ENCODE results near the gene ARSG. TPM values are rescaled to one million over a fixed set of nuclear protein-coding genes. Genes with fewer than 3 reads are reported as not detected.
"Not testable (repeated sequence)": the region's sequence is repeated elsewhere in the genome, so short reads cannot be mapped to it uniquely, and the experiment has no call there.

The ARSG gene
- total RNA-seq, 4 donors from 2014 or later = 6.1 to 8.9 (median 7.0) TPM

GRCh38 chr17:68257934-68258333, 33.4 kb upstream of the ARSG start:
- Histone ChIP-seq H3K36me3 (peaks cover 0 to 46% (median 0%) of the 10 kb centered on the region in 3 donors), H3K4me3 (no peak overlapping the region), H3K9me3 (no peaks in the 10 kb centered on the region), H3K27me3 (no peaks in the 10 kb centered on the region), H3K27ac (peak overlapping the region in 2 of 4 donors; percentile 74), H3K4me1 (peaks cover 5 to 30% (median 5%) of the 10 kb centered on the region in 3 donors)
- intact Hi-C loops (cut with DNase I) = no loop called here
- no peak for DNase-seq
- TF ChIP-seq POLR2A (IDR thresholded peaks at IDR 0.05) = no peak
- TF ChIP-seq CTCF (IDR thresholded peaks at IDR 0.05) = no peak

GRCh38 chr17:68258890-68259647, 32.2 kb upstream of the ARSG start:
- H3K36me3 ChIP-seq = peaks cover 0 to 35% (median 0%) of the 10 kb centered on the region in 3 donors
- peak overlapping the region in 3 of 4 donors; percentile 10 to 41 (median 24) for H3K4me3 ChIP-seq
- peak overlapping the region in 3 of 4 donors; percentile 63 to 74 (median 74) for H3K27ac ChIP-seq
- 13 to 32% methylated on average over 8 to 21 of the region's 44 CpGs for WGBS, 2 donors
- DNase-seq; H3K27me3 ChIP-seq; intact Hi-C loops (cut with DNase I); H3K9me3 ChIP-seq: not testable (repeated sequence)
- H3K4me1 ChIP-seq = peaks cover 5 to 35% (median 8%) of the 10 kb centered on the region in 3 donors

GRCh38 chr17:68259648-68259951, 31.7 kb upstream of the ARSG start:
- H3K4me3 ChIP-seq = peak overlapping the region in 1 of 4 donors; percentile 41
- H3K36me3 ChIP-seq = peaks cover 0 to 30% (median 0%) of the 10 kb centered on the region in 3 donors

GRCh38 chr17:68260051-68260762, 31.1 kb upstream of the ARSG start:
- TF ChIP-seq POLR2A (IDR thresholded peaks at IDR 0.05) = no peak
- no peak for TF ChIP-seq CTCF (IDR thresholded peaks at IDR 0.05)
- Histone ChIP-seq H3K36me3 (peaks cover 0 to 30% (median 0%) of the 10 kb centered on the region in 3 donors), H3K9me3 (no peaks in the 10 kb centered on the region), H3K27ac (peak overlapping the region in 2 of 4 donors; percentile 74), H3K27me3 (no peaks in the 10 kb centered on the region), H3K4me1 (peaks cover 5 to 35% (median 8%) of the 10 kb centered on the region in 3 donors), H3K4me3 (no peak overlapping the region)
- 55 to 59% methylated on average over 8 to 9 of the region's 9 CpGs for WGBS, 2 donors
- no peak for DNase-seq
- intact Hi-C loops (cut with DNase I) = loop anchor here (5.0 kb wide), 1 partner anchor 172 kb away; no protein-coding TSS in a partner anchor

More at GRCh38 chr17:68259648-68259951, 31.7 kb upstream of the ARSG start:
- DNase-seq; H3K27me3 ChIP-seq; H3K9me3 ChIP-seq; intact Hi-C loops (cut with DNase I): not testable (repeated sequence)
- Histone ChIP-seq H3K4me1 (peaks cover 5 to 35% (median 8%) of the 10 kb centered on the region in 3 donors), H3K27ac (peak overlapping the region in 2 of 4 donors; percentile 74)
- 20 to 35% methylated on average over 2 to 3 of the region's 3 CpGs for WGBS, 2 donors

GRCh38 chr17:68262467-68262866, 28.8 kb upstream of the ARSG start:
- WGBS, 2 donors = 55 to 57% methylated on average over 2 of the region's 2 CpGs
- Histone ChIP-seq H3K4me1 (peaks cover 5 to 32% (median 8%) of the 10 kb centered on the region in 3 donors), H3K36me3 (peaks cover 0 to 12% (median 0%) of the 10 kb centered on the region in 3 donors)
- intact Hi-C loops (cut with DNase I) = loop anchor here (5.0 kb wide), 1 partner anchor 170 kb away; no protein-coding TSS in a partner anchor
- not testable (repeated sequence) for DNase-seq, H3K4me3 ChIP-seq, H3K27ac ChIP-seq, H3K27me3 ChIP-seq, H3K9me3 ChIP-seq

- WGBS, 2 donors = 11 to 13% methylated on average over 9 of the region's 9 CpGs
Measured at GRCh38 chr17:68263101-68263681, 28.1 kb upstream of the ARSG start.

GRCh38 chr17:68265833-68266232, 25.5 kb upstream of the ARSG start:
- peaks cover 0 to 24% (median 0%) of the 10 kb centered on the region in 3 donors for H3K36me3 ChIP-seq
- H3K4me3 ChIP-seq; DNase-seq; intact Hi-C loops (cut with DNase I); H3K27me3 ChIP-seq; H3K9me3 ChIP-seq; H3K4me1 ChIP-seq; H3K27ac ChIP-seq: not testable (repeated sequence)
- 78 to 94% methylated on average over 2 of the region's 2 CpGs for WGBS, 2 donors

More at GRCh38 chr17:68263101-68263681, 28.1 kb upstream of the ARSG start:
- peaks cover 5 to 30% (median 8%) of the 10 kb centered on the region in 3 donors for H3K4me1 ChIP-seq
- not testable (repeated sequence) for H3K9me3 ChIP-seq, DNase-seq, H3K27me3 ChIP-seq, H3K4me3 ChIP-seq
- intact Hi-C loops (cut with DNase I) = loop anchor here (5.0 kb wide), 1 partner anchor 169 kb away; no protein-coding TSS in a partner anchor
- peak; percentile 26 to 72 (median 48) for TF ChIP-seq CTCF (IDR thresholded peaks at IDR 0.05)
- peaks cover 0 to 11% (median 0%) of the 10 kb centered on the region in 3 donors for H3K36me3 ChIP-seq
- peak overlapping the region in 1 of 4 donors; percentile 11 for H3K27ac ChIP-seq
